PC-9 (cell line): ENCODE data around the gene LRRC7.

Experiments
- EZH2 ChIP-seq: fragments of 200-600 bp; sonication (generic); IDR thresholded peaks from 2 replicates; pipeline ENCODE4 v1.8.0; 2017; ENCODE audit warnings: antibody characterized with exemption, low read depth
- TF ChIP-seq, protein P1 (sequence below): fragments of 200-600 bp; sonication (generic); conservative IDR thresholded peaks from 2 replicates; pipeline ENCODE4 v1.6.1; 2017; ENCODE audit warnings: mixed run types, antibody characterized with exemption, mild to moderate bottlenecking, moderate library complexity

DNA sequence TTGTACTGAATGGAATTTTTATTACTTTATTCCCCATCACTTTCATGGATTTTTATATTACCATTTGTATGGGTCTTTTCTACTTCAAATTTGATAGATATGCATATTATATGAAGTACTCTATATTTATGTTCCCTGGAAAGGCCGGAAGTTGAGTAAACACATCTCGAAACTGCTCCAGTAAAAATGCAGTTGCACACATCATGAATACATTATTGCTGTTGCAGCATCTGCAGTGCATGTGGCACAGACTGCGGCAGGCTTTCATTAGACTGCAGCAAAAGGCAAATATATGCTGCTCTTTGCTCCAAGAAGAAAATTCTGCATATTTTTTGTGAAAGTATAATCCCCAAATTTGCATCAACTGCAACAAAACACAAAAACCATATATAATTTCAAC is 48.7 kb upstream of the LRRC7 start:
- TF ChIP-seq, protein P1, sequence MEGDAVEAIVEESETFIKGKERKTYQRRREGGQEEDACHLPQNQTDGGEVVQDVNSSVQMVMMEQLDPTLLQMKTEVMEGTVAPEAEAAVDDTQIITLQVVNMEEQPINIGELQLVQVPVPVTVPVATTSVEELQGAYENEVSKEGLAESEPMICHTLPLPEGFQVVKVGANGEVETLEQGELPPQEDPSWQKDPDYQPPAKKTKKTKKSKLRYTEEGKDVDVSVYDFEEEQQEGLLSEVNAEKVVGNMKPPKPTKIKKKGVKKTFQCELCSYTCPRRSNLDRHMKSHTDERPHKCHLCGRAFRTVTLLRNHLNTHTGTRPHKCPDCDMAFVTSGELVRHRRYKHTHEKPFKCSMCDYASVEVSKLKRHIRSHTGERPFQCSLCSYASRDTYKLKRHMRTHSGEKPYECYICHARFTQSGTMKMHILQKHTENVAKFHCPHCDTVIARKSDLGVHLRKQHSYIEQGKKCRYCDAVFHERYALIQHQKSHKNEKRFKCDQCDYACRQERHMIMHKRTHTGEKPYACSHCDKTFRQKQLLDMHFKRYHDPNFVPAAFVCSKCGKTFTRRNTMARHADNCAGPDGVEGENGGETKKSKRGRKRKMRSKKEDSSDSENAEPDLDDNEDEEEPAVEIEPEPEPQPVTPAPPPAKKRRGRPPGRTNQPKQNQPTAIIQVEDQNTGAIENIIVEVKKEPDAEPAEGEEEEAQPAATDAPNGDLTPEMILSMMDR: no peak
- TF ChIP-seq EZH2: no peak
